ENCODE results near the gene MTO1.

DNA sequence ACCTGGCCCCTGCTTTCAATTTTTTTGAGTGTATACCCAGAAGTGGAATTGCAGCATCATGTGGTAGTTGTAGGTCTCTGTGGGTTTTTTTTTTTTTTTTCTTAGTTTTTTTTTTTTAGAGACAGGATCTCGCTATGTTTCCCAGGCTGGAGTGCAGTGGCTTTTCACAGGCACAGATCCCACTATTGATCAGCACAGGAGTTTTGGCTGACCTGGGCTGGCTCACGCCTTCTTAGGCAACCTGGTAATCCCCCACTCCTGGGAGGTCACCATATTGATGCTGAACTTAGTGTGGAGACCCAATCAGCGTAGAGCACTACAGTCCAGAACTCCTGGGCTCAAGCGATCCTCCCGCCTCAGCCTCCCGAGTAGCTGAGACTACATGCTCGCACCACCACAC, 25.9 kb downstream of the MTO1 start:
- TF ChIP-seq, protein P1, sequence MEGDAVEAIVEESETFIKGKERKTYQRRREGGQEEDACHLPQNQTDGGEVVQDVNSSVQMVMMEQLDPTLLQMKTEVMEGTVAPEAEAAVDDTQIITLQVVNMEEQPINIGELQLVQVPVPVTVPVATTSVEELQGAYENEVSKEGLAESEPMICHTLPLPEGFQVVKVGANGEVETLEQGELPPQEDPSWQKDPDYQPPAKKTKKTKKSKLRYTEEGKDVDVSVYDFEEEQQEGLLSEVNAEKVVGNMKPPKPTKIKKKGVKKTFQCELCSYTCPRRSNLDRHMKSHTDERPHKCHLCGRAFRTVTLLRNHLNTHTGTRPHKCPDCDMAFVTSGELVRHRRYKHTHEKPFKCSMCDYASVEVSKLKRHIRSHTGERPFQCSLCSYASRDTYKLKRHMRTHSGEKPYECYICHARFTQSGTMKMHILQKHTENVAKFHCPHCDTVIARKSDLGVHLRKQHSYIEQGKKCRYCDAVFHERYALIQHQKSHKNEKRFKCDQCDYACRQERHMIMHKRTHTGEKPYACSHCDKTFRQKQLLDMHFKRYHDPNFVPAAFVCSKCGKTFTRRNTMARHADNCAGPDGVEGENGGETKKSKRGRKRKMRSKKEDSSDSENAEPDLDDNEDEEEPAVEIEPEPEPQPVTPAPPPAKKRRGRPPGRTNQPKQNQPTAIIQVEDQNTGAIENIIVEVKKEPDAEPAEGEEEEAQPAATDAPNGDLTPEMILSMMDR (IDR thresholded peaks at IDR 0.05): no peak
- TF ChIP-seq POLR2A (IDR thresholded peaks at IDR 0.05): no peak
